ENCODE results near the gene MMP15.
"Not testable (repeated sequence)": the region's sequence is repeated elsewhere in the genome, so short reads cannot be mapped to it uniquely, and the experiment has no call there.

Gene MMP15

DNA sequence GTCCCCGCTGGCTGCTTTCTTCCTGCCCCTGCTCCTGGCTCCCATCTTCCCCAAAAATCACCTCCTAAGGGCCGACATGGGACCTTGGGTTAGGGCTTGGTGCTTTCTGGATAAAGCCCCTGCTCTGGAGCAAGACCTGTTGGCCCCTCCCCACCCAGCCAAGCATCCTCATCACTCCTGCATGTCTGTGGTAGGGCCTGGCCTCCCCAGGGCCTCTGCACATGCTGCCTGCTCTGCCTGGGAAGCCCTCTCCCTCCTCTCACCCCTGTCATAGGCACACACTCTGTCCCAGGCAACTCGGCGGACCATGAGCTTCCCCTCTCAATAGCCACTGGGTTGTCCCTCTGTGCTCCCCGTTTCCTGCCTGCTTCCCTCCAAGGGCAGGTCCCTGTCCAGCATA lies 68.5 kb downstream of the MMP15 start:
- WGBS = 82% methylated on average over 5 of the region's 5 CpGs
- Histone ChIP-seq H4K91ac (ENCODE audit: low read length) (no peak overlapping the region), H2AK5ac (ENCODE audit: low read length, severe bottlenecking) (no peak overlapping the region), H2BK5ac (ENCODE audit: low read depth, low read length, poor library complexity, severe bottlenecking) (no peak overlapping the region), H3K36me3 (ENCODE audit: control insufficient read depth in 1 of 2, insufficient read depth in 2 of 2, low read depth in 1 of 2, low read length in 2 of 2) (no peaks in the 10 kb centered on the region), H3K4me1 (ENCODE audit: control insufficient read depth, insufficient read depth, low read depth, low read length) (peaks cover 25% of the 10 kb centered on the region), H3K14ac (ENCODE audit: low read length in 2 of 2) (peak overlapping the region in 1 of 2 experiments; percentile 9), H4K8ac (ENCODE audit: low read length) (no peak overlapping the region), H2BK15ac (ENCODE audit: low read depth, poor library complexity, severe bottlenecking) (no peak overlapping the region), H2AFZ (ENCODE audit: low read depth, low read length) (no peak overlapping the region), H3K9me3 (ENCODE audit: control insufficient read depth, low read length) (no peaks in the 10 kb centered on the region), H3K18ac (ENCODE audit: low read depth in 1 of 2, low read length in 2 of 2) (no peak overlapping the region), H3K23ac (ENCODE audit: low read length in 2 of 2) (no peak overlapping the region), H3K27ac (ENCODE audit: low read length, poor library complexity, severe bottlenecking) (no peak overlapping the region), H2BK120ac (ENCODE audit: low read depth, low read length) (no peak overlapping the region), H3K4me2 (ENCODE audit: low read length, poor library complexity, severe bottlenecking) (no peak overlapping the region), H3K79me1 (replicated peaks; ENCODE audit: low read length, poor library complexity, severe bottlenecking) (no peaks in the 10 kb centered on the region), H2BK12ac (ENCODE audit: low read length in 2 of 2) (no peak overlapping the region), H3K4ac (ENCODE audit: low read depth in 1 of 2, low read length in 2 of 2) (no peak overlapping the region), H3K4me3 (ENCODE audit: insufficient read depth in 1 of 2, low read depth in 1 of 2, low read length in 2 of 2) (no peak overlapping the region), H3K27me3 (ENCODE audit: control insufficient read depth in 1 of 2, insufficient read depth in 1 of 2, low read length in 2 of 2) (peaks cover 19% of the 10 kb centered on the region in 2 experiments), H3K9ac (ENCODE audit: low read length) (no peak overlapping the region)
- DNase-seq = no peak

DNA sequence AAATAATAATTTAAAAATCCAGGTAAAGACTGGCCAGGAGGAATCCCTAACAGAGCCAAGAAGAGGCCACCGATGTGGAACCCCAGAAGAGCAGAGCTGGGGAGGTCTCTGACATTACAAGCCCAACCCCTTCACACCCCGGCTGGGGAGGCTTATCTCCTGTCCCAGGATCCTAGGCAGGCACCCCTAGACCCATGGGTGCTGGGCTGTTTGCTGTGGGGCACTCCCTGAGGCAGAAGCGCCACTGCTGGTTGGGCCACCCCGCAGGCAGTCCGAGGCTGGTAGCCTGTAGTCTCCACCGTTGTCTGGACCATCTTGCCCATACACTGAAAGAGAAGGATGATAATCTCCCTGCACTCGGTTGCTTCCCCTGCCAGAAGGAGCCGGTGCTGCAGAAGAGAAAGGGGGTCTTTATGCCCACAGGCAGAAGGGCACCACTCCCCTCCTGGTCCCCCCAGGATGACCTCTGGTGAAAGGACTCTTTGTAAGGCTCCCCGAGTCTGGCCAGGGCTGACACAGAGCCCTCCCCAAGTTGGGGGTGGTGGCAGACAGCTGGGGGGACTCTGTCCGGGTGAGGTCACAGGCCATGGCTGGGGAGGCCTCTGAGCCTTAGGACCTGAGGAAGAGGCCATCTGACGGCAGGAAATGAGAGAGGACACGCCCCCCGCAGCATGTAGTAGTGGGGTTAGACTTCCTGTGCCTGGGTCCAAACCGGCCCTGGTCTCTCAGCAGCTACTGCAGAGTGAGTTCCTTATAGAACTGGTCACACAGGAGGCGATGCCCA lies 69.4 kb downstream of the MMP15 start:
- H2AFZ ChIP-seq (ENCODE audit: low read depth, low read length) = no peak overlapping the region
- H3K23ac ChIP-seq (ENCODE audit: low read length in 2 of 2) = no peak overlapping the region
- no peaks in the 10 kb centered on the region for H3K36me3 ChIP-seq (ENCODE audit: control insufficient read depth in 1 of 2, insufficient read depth in 2 of 2, low read depth in 1 of 2, low read length in 2 of 2)
- peak overlapping the region in 1 of 2 experiments; percentile 21 for H3K14ac ChIP-seq (ENCODE audit: low read length in 2 of 2)
- H3K9me3 ChIP-seq (ENCODE audit: control insufficient read depth, low read length) = no peaks in the 10 kb centered on the region
- no peak overlapping the region for H3K27ac ChIP-seq (ENCODE audit: low read length, poor library complexity, severe bottlenecking)
- no peak overlapping the region for H2AK5ac ChIP-seq (ENCODE audit: low read length, severe bottlenecking)
- no peak overlapping the region for H2BK12ac ChIP-seq (ENCODE audit: low read length in 2 of 2)
- H2BK120ac ChIP-seq (ENCODE audit: low read depth, low read length) = no peak overlapping the region
- no peak for DNase-seq
- no peak overlapping the region for H3K4me3 ChIP-seq (ENCODE audit: insufficient read depth in 1 of 2, low read depth in 1 of 2, low read length in 2 of 2)
- H3K18ac ChIP-seq (ENCODE audit: low read depth in 1 of 2, low read length in 2 of 2) = no peak overlapping the region
- H3K4ac ChIP-seq (ENCODE audit: low read depth in 1 of 2, low read length in 2 of 2) = no peak overlapping the region
- peaks cover 26% of the 10 kb centered on the region for H3K4me1 ChIP-seq (ENCODE audit: control insufficient read depth, insufficient read depth, low read depth, low read length)
- no peak overlapping the region for H3K9ac ChIP-seq (ENCODE audit: low read length)
- H4K8ac ChIP-seq (ENCODE audit: low read length) = no peak overlapping the region
- H4K91ac ChIP-seq (ENCODE audit: low read length) = no peak overlapping the region
- no peaks in the 10 kb centered on the region for H3K79me1 ChIP-seq (replicated peaks; ENCODE audit: low read length, poor library complexity, severe bottlenecking)
- no peak overlapping the region for H2BK5ac ChIP-seq (ENCODE audit: low read depth, low read length, poor library complexity, severe bottlenecking)
- no peak overlapping the region for H3K4me2 ChIP-seq (ENCODE audit: low read length, poor library complexity, severe bottlenecking)
- peaks cover 19 to 22% of the 10 kb centered on the region in 2 experiments for H3K27me3 ChIP-seq (ENCODE audit: control insufficient read depth in 1 of 2, insufficient read depth in 1 of 2, low read length in 2 of 2)
- WGBS = 82% methylated on average over 14 of the region's 15 CpGs
- H2BK15ac ChIP-seq (ENCODE audit: low read depth, poor library complexity, severe bottlenecking) = no peak overlapping the region

DNA sequence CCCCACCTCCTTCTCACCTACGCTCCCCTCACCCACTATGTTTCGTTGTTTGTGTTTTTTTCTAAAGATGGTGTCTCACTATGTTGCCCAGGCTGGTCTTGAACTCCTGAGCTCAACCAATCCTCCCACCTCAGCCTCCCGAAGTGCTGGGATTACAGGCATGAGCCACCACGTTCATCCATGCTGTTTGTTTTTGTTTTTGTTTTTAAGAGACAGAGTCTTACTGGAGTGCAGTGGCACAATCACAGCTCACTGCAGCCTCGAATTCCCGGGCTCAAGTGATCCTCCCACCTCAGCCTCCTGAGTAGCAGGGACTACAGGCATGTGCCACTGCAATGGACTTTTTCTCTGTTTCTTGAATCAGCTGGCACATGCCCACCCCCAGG lies 70.0 kb downstream of the MMP15 start:
- not testable (repeated sequence) for H3K9ac ChIP-seq (ENCODE audit: low read length); H3K23ac ChIP-seq (ENCODE audit: low read length in 2 of 2); H3K79me1 ChIP-seq (replicated peaks; ENCODE audit: low read length, poor library complexity, severe bottlenecking); H2AK5ac ChIP-seq (ENCODE audit: low read length, severe bottlenecking); H3K18ac ChIP-seq (ENCODE audit: low read depth in 1 of 2, low read length in 2 of 2); H3K27ac ChIP-seq (ENCODE audit: low read length, poor library complexity, severe bottlenecking); H4K8ac ChIP-seq (ENCODE audit: low read length); DNase-seq; H3K9me3 ChIP-seq (ENCODE audit: control insufficient read depth, low read length); H3K4ac ChIP-seq (ENCODE audit: low read depth in 1 of 2, low read length in 2 of 2); H2AFZ ChIP-seq (ENCODE audit: low read depth, low read length); H3K36me3 ChIP-seq (ENCODE audit: control insufficient read depth in 1 of 2, insufficient read depth in 2 of 2, low read depth in 1 of 2, low read length in 2 of 2); H3K4me2 ChIP-seq (ENCODE audit: low read length, poor library complexity, severe bottlenecking); H4K91ac ChIP-seq (ENCODE audit: low read length); H2BK120ac ChIP-seq (ENCODE audit: low read depth, low read length); H2BK12ac ChIP-seq (ENCODE audit: low read length in 2 of 2); H2BK15ac ChIP-seq (ENCODE audit: low read depth, poor library complexity, severe bottlenecking); H2BK5ac ChIP-seq (ENCODE audit: low read depth, low read length, poor library complexity, severe bottlenecking); H3K14ac ChIP-seq (ENCODE audit: low read length in 2 of 2); H3K4me3 ChIP-seq (ENCODE audit: insufficient read depth in 1 of 2, low read depth in 1 of 2, low read length in 2 of 2)
- Histone ChIP-seq H3K4me1 (ENCODE audit: control insufficient read depth, insufficient read depth, low read depth, low read length) (peaks cover 26% of the 10 kb centered on the region), H3K27me3 (ENCODE audit: control insufficient read depth in 1 of 2, insufficient read depth in 1 of 2, low read length in 2 of 2) (peaks cover 19 to 22% of the 10 kb centered on the region in 2 experiments)
- 73% methylated on average over 5 of the region's 6 CpGs for WGBS

DNA sequence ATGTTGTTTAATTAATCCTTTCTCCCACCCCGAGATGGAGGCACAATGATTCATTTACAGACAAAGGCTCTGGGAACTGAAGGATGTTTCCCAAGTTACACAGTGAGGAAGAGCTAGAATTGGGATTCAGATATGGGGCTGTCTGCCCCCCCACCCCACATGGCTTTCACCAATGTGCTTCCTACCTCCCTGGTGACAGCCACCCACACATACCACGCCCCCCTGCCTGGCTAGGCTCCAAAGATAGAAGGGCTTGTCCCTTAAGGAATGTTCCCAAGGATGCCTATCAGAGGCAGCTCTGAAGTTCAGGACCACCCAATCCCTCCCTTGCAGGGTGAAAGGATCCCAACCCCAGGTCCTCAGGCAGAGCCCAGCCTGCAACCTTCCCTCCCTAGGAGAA lies 70.7 kb downstream of the MMP15 start:
- Histone ChIP-seq H3K4me1 (ENCODE audit: control insufficient read depth, insufficient read depth, low read depth, low read length) (peaks cover 26% of the 10 kb centered on the region), H4K91ac (ENCODE audit: low read length) (no peak overlapping the region), H4K8ac (ENCODE audit: low read length) (no peak overlapping the region), H3K4me3 (ENCODE audit: insufficient read depth in 1 of 2, low read depth in 1 of 2, low read length in 2 of 2) (no peak overlapping the region), H2BK12ac (ENCODE audit: low read length in 2 of 2) (no peak overlapping the region), H2BK5ac (ENCODE audit: low read depth, low read length, poor library complexity, severe bottlenecking) (no peak overlapping the region), H2BK15ac (ENCODE audit: low read depth, poor library complexity, severe bottlenecking) (no peak overlapping the region), H3K4me2 (ENCODE audit: low read length, poor library complexity, severe bottlenecking) (no peak overlapping the region), H2AFZ (ENCODE audit: low read depth, low read length) (no peak overlapping the region), H3K79me1 (replicated peaks; ENCODE audit: low read length, poor library complexity, severe bottlenecking) (no peaks in the 10 kb centered on the region), H2AK5ac (ENCODE audit: low read length, severe bottlenecking) (no peak overlapping the region), H3K9ac (ENCODE audit: low read length) (no peak overlapping the region), H3K18ac (ENCODE audit: low read depth in 1 of 2, low read length in 2 of 2) (no peak overlapping the region), H2BK120ac (ENCODE audit: low read depth, low read length) (no peak overlapping the region), H3K14ac (ENCODE audit: low read length in 2 of 2) (peak overlapping the region in 1 of 2 experiments; percentile 23), H3K4ac (ENCODE audit: low read depth in 1 of 2, low read length in 2 of 2) (no peak overlapping the region), H3K9me3 (ENCODE audit: control insufficient read depth, low read length) (no peaks in the 10 kb centered on the region), H3K27me3 (ENCODE audit: control insufficient read depth in 1 of 2, insufficient read depth in 1 of 2, low read length in 2 of 2) (peaks cover 19 to 22% of the 10 kb centered on the region in 2 experiments), H3K27ac (ENCODE audit: low read length, poor library complexity, severe bottlenecking) (no peak overlapping the region), H3K23ac (ENCODE audit: low read length in 2 of 2) (no peak overlapping the region), H3K36me3 (ENCODE audit: control insufficient read depth in 1 of 2, insufficient read depth in 2 of 2, low read depth in 1 of 2, low read length in 2 of 2) (no peaks in the 10 kb centered on the region)
- 69% methylated on average over 1 of the region's 2 CpGs for WGBS
- no peak for DNase-seq

Data from mesenchymal stem cell (in vitro differentiated cells and primary cell).